OCI-M1 (cell line): ENCODE results near the gene TMA7.
"Not testable (repeated sequence)": the region's sequence is repeated elsewhere in the genome, so short reads cannot be mapped to it uniquely, and the experiment has no call there.

ENCODE experiments used
- DNase-seq: peaks from one replicate; lab custom pipeline; 2025; lab: John Stamatoyannopoulos, UW

Gene TMA7

DNA sequence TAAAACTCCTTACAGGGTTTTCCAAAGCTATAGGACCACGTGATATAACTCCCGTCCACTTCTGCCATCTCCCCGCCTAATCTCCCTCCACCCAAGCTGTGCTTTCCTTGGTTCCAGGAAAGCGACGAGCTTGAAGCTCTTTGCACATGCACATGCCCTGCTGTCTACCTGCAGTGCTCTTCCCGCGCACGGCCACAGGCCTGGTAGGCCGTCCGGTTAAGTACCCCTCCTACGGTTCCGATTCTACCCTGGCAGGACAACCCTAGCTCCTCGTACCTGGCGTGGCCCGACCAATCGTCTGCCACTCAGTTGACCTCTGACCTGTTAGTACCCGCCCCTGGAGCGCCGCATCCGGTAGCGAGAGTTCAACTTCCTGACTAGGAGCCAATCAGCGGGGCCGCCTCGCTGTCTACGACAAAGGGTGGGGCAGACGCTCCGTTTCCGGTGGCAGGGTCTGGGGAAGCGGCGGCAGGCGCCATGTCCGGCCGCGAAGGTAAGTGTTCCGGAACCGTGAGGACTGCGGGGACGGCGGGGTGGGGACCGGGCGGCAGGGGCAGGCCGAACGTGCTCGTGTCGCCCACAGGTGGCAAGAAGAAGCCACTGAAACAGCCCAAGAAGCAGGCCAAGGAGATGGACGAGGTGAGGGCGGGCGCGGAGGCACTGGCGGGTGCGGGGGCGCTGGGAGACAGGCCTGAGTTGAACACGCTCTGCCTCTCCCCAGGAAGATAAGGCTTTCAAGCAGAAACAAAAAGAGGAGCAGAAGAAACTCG is at the start of gene TMA7, which contains the start of gene CCDC51:
Gene TMA7 (plus strand): TSS at position 438 of the 770 bp plus-strand sequence. CDS start 40 bp downstream, at position 478.
Gene CCDC51 (minus strand): TSS at position 300 of the 770 bp plus-strand sequence. CDS start 4,991 bp downstream, outside the sequence.
- DNase-seq: peak; percentile 99

DNA sequence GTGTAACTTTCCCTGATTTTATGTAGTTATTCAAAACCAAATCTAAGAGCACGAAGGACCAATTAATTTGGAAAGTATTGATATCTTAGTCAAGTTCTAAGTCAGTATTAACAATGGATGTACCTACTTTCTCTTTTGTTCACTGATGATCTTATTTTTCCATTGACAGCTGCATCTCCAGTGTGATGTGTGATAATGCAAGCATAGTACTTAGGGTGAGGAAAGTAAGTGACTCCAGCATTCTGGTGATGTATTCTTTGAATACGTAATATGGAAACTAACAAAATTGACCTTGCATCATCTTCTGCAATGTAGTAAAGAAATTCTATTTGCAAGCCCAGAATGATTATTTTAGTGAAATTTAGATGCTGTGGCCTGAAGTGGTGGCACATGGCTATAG is 45.7 kb upstream of the TMA7 start:
- DNase-seq: no peak

DNA sequence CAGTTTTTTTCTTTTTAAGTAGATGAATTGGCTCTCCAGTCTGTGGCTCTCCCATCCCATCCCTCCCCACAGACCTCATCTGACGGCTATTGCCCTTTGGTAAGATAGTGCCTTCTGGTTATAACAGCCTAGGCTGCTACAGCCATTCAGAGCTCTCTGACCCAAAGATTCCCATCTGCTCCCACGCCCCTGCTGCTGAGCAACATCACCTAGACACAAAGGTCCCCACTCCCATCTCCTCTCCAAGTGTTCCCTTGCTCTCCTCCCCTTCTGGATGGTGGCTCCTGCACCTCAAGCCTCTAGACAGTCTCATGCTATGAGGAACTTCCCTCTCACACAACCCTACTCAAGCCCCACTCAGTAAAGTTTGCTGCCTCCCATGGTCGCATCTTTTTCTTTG is 44.3 kb upstream of the TMA7 start:
- no peak for DNase-seq

DNA sequence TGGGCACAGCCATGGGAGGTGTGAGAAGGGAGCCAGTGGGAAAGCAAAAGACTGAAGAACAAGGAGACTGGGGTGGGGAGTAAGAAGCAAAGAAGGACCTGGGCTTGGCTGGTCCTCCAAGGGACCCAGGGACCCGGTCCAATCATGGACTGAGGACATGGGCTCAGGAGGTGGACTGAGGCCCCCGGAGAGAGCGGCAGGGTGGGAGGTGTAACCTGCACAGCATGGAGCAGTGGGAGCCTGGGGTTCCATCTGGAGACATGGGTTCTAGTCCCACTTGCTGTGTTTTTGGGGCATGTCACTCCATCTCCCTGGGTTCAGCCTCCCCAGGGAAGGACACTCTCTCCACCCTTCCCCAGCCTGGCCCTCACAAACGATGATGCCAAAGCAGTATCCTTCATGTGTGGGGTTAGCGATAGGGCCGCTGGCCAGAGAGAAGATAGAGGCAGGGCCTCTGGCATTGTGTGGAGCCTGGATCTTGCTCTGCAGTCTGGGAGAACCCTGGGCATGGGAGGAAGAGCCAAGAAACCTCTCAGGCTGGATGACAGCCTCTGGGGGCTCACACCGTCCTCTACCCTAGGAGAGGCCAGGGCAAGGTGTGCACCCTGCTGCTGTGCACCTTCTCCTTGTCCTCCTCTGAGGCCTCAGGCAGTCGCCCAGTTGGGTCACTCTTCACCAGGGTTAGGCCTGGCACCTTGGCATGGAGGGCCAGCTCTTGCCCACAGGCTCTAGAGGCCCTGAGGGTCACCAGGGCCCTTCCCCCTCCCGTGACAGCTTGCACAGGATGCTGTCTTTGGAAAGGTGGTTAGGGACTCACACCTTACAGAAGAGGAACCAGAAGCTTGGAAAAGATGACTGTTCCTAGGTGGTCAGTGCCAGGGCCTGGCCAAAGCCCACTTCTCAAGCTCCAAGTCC is 42.0 kb upstream of the TMA7 start:
- DNase-seq: no peak

DNA sequence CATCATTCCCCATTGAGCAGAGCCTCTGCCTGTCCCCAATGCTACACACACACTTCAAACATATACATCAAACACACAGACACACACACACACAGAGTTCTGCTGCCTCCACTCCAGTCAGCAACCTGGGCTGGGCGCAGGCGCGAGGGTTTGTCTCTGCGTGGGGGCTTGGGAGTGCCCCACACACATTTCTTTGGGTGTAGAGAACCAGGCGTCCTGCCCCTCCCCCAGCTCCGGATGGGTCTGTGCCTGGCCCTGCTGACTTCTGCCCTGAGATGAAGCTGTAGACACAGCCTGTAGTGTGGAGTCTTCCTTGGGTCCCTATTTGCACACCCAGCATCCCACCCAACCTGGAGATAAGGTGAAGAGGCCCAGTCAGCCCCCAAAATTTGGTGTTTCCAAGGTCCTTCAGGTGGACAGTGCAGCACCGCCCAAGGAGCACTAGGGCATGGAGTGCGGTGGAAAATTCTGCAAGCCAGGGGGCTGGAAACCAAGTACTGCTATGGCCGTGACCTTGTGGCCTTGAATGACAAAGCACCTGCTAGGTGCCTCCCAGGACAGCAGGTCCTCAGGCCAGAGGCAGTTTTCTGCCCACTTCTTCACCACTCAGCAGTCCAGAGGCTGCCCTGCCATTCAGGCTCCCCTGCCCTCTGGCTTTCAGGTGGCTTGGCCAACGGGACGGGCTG is 41.2 kb upstream of the TMA7 start:
- DNase-seq: no peak

DNA sequence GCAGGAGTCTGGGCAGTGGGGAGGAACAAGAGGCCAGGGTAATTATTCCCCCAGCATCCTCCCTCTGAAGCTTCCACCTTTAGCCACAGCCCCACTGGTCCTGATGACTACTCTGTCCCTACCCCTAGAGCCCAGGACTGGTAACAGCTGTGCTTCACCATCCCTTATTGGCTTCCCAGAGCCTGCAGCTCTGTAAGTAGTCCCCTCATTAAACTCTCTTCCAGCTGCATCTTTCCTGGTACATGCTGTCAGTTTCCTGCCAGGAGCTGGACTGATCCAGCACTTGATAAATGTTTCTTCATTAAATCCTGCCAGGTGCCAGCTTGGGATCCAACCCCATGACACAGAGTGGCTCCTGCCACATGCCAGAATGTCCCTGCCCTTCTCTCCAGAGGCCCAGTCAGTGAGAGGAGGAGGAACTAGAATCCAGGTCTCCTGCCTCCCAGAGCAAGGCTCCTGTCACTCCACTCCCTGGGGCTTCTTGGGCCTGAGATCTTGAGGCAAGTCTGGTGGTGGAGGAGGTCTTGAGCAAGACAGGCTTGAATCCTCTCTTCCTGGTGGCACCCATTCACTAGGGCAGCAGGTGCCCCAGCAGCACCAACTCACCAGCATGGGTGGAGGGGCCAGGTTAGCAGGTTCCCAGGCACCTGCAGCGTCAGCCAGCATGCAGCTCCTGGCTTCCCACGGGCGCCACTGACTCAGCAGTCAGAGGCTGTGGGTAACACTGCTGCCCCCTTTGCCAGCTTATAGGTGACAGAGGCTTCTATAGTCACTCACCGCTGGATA is 40.5 kb upstream of the TMA7 start:
- DNase-seq: no peak

DNA sequence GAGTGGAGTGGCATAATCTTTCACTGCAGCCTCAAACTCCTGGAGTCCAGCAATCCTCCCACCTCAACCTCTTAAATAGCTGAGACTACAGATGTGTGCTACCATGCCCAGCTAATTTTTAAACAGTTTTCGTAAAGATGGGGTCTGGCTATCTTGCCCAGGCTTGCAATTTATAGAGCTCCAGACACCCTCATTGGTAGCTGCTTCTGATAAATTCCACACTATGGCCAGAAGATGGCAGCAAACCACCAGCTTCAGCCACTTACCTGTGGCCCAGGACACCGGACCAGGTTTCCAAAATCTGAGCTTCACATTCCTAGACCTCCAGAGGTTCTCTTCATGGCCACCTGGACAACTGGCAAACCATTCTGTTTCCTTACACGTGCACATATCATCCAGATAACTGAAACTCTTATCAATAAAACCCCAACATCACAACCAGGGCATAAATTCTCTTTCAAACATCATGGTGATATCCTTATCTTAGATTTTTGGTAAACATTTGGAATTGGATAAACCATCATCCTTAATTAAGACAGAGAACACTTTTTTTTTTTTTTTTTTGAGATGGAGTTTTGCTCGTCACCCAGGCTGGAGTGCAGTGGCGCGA is 39.1 kb upstream of the TMA7 start:
- peak; percentile 73 for DNase-seq

DNA sequence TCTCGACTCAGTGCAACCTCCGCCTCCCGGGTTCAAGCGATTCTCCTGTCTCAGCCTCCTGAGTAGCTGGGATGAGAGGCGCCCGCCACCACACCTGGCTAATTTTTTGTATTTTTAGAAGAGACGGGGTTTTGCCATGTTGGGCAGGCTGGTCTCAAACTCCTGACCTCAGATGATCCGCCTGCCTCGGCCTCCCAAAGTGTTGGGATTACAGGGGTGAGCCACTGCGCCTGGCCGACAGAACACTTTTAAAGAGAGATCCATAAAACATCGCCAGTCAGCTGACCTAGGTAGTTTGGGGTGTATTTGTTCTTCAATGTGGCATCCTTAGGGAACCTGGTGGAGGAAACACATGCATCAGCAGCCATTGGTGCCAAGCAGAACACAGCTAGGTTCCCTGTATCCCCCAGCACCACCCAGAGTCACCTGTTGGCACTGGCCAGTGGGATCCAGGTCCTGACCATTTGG is 38.6 kb upstream of the TMA7 start:
- DNase-seq: not testable (repeated sequence)

DNA sequence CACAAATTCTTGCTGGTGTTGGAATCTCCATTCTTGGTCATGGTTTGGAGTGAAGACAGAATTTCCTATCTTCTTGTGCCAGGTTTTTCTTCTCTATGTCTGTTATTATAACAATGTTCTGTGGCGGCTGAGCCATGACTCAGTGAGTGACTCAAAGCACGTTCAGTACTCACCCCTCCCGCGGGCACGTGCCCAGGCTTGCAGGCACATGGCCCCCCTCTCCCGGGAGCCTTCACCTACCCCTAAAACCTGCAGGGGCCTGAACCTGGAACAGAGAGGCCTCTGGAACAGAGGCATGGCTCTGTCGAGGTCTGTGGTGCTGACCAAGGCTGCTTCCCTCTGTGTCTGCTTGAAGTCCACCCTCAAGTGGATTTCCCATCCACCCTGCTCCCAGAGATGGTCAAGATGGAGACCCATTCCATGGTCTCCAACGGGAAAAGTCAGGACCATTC is 37.8 kb upstream of the TMA7 start:
- DNase-seq: no peak

DNA sequence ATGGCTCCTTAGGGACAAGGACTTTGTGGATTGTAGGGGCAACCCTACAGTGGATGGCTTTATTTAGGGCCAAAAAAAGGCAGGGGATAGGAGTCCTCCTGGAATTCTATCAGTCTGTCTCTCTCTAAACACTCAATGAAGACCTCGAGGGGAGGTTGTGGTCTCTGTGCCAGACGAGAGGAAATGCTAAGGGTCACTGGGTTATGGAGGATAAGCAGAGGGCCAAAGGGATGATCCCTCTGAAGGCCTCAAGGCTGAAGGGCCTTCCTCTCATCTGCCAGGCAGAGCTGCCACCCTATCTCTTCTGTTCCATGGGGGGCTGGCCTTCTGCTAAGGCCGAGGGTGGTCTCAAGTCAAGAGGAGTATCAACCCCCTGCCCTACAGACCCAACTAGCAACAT is 37.1 kb upstream of the TMA7 start:
- no peak for DNase-seq

DNA sequence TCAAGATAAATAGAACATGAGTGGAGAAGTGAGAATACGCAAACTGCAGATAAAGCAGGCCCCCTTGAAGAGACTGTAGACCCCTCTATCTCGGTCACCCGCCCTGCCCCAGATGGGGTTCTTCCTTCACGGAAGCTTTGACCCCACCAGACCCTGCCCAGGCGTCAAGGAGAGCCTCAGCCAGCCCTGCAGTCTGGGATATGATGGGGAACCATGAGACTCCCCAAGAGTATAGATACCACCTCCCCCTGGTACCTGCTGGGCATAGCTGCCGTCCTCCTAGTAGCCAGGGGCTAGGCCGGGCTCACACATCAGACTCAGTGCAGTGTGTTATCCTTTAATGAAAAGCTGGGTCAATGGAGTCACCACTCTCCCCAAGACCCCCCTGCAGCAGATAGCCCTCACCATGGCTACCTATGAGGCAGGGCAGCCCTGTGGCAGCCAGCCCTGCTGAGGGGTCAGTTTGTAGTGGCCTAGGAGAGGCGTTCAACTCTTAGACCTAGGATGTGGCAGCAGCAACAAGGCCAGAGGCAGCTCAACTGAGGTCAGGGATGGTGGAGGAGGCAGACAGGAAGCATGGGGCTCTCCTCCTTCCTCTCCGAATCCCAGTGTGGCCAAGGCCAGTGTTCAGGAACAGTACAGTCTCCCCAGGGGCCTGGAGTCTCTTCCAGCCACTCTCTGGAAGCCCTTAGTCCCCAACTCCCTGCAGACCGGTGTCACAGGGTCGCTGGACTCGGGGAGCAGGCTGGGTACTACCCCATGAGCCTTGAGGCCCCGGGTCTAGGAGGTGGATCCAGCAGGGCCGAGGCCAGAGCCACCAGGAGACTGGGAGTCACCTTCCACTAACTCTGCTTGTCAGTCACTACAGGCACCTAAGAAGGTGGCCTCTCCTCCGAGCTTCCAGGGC is 36.3 kb upstream of the TMA7 start:
- DNase-seq: no peak

DNA sequence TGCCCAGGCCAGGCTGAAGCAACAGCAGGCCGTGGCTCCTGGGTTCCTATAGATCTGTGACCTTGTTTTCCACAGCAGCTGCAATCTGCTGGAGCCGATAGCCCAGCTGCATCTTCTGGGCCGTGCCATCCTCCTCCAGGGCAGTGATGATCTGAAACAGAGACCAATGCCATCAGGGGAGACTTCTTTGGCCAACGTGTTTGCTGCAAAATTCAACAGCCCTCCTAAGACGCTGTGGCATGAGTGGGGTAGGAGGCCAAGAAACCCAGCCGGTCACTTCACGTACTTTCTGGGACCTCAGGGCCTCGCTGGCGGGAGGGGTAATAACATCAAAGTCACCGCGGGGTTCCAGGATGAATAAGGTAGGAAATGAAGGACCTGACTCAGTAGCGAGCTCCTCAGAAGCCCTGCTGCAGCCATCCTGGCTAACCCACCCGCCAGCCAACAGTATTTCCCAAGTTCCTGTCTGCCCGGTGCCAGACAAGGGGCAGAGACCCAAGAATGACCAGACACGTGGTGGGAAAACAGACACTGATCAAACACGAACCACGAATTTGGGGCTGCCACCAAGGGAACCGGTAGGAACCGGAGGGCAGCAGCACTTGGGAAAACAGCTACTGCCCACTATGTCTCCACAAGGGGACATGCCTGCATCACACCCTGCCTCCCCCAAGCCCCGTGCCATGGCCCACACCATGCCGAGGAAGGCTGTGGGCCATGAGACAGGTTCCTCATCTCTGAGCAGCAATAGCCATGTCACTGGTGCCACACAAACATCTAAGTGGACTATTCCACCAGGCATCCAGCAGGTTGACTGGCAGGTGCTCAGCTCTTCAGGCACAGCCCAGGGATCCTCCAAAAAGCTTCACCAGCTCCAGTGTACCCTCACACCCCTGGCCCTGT is 35.4 kb upstream of the TMA7 start:
- no peak for DNase-seq

DNA sequence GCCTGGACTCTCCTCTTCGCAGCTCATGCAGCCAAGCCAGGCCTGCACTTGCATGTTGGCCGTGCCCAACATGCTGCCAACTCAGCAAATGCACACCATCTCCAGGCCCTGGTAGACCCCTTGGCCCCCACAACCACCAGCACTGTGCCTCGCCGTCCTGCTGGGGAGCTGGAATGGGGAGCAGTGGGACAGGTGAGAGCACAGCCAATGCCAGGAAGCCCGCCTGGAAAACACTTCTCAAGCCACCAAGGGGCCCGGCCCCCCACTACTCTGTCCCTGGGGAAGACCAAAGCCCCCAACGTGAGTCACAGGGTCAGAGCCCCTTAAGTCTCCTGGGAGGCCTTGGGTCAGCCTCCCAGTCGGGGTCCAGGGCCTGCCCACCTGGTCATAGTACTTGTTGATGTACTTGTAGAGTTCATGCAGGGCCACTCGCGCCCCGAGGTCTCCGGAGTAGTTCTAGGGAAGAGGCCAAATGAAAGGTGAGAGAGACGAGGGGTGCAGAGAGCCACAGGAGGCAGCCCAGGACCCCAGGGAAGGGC is 34.6 kb upstream of the TMA7 start:
- DNase-seq: no peak

DNA sequence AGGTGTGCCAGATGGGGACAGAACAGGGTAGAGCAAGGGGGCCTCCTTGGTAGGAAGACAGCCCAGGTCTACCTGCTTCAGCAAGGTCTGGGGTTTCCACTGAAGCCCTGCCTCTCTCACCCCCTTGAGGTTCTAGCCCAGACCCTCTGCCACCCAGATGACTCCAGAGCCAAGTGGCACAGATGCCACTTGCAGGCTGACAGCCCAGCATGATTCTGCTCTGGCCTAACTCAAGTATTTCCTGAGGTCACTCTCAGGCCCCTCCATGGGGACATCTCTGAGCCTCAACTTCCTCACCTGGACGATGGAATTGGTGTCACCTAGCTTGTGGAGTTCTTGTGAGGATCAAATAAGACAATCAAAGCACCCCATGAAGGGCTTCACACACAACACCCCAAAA is 34.1 kb upstream of the TMA7 start:
- no peak for DNase-seq

DNA sequence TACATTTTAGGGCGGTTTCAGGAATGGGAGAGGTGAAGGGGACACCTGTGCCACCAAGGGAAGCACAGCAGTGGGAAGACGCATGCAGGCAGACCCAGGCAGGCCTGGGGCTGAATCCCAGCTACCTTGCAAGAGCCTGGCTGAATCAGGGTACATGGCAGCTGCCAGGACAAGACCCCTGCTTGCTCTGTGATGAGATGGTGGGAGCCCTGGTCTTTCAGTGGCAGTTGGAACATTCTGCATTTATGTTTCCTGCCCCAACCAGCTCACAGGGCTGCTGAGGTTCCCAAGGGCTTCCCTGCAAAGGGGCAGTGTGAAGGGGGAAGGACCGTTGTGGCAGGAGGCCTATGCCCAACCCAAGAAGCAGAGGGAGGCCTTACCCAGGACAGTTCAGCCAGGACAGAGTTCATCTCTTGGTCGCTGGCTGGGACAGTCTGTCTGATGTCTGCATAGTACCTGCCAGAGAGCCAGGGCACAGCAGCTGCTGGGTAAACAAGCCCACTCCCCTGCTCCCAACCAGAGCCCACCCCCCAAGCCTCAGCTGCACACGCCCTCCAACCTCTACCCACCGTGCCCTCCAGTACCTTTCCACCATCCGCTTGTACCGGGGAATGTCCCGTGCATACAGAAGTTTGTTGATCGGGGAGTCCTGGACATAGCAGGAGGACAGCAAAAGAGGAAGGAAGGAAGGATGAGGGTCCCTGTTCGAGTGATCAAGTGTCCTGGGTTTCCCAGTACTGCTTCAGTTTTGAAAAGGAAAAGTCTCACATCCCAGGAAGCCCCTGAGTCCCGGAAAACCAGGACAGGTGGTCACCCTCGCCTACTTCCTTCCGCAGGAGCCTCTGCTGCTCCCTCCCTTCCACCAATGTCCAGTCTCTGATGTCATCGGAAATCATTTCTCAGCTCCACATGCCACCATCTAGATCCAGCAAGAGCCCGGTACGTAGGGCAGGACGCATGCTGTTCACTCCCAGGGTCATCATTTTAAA is 33.3 kb upstream of the TMA7 start:
- DNase-seq: no peak

DNA sequence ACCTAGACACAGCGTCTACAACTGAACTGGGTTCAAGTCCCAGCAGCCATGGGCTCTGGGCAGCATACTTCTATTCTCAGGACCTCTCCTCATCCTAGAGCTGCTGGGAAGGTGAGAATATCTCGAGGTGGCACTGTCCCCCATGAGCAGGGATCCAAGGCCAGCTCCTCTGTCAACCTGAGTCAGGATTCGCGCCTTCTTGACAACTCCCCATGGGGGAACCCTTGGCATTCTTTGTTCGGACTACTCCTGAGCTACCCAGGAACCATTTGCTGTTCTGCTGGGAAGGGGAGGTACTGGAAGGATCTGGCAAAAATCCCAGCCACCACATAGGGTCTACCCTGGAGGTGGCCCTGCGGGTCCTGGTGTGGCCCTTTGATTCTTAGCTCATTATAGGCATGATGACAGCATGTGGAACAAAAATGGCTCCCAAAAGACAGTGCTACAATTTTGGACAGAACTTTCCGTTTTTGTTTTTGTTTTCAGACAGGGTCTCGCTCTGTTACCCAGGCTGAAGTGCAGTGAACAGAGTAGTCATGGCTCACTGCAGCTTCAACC is 32.4 kb upstream of the TMA7 start:
- no peak for DNase-seq

DNA sequence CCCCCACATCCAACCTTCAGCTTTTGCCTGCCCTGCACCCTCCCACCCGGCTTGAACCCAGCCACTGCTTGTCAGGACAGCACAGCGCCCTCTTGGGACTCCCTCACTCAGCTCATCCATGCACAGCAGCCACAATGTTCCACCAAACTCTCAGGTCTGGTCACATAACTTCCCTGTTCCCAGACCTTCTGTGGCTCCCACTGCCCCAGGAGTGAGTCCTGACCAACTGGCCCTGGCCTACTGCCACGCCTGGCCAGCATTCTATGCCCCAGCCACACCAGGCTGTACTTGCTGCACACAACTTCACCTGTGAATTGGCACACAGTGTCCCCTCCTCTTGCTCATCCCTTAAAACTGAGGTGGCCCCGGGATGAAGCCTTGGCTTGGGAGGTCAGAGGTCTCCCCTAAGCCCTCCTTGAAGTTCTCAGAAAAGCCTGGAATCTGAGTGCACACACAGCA is 31.2 kb upstream of the TMA7 start:
- peak; percentile 25 for DNase-seq
